Esophagus muscularis mucosa (tissue), 4 donors: ENCODE data around the gene SPATA24.

Experiments
- EP300 ChIP-seq: sonication (generic); formaldehyde crosslinking; IDR thresholded peaks from one replicate; pipeline ENCODE4 v1.6.1; 2017; ENCODE audit warnings: antibody characterized with exemption
- POLR2A ChIP-seq: fragments of 450-650 bp; IDR thresholded peaks from one replicate; pipeline ENCODE4 v1.6.1; 2017; ENCODE audit warnings: antibody characterized with exemption, moderate library complexity, mild to moderate bottlenecking, low read depth
- POLR2AphosphoS5 ChIP-seq, 2 donors: sonication (generic); formaldehyde crosslinking; IDR thresholded peaks; one replicate each; pipeline ENCODE4 v1.6.1; 2017; ENCODE audit warnings: antibody characterized with exemption in 2 of 2
- TF ChIP-seq, protein P1 (sequence below), 3 experiments: fragments of 200-600 bp in 2 of 3; fragments of 450-650 bp in 1 of 3; sonication (generic) in 2 of 3; IDR thresholded peaks; one replicate each; pipeline ENCODE4 v1.5.1; 2017 to 2019; ENCODE audit warnings: antibody characterized with exemption in 3 of 3, mild to moderate bottlenecking in 2 of 3, moderate library complexity in 1 of 3

DNA sequence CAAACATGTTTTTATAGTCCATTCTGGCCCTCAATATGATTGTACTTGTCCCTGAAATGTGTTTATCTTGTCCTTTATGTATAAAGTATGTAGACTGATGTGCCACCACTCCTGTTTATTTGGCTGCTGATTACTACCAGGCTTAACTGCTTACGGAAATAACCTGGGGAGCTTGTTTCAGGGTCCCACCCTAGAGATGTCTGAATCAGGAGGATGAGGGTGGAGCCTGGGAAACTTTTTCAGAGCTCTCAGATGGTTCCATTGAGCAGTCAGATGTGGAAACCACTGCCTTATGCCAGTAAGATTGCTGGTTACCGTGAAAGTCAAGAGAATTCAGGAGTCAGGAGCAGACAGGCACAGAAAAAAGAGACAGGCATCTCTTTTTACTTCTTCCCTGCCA lies 40.0 kb downstream of the SPATA24 start:
- no peak for TF ChIP-seq POLR2A
- TF ChIP-seq, protein P1, sequence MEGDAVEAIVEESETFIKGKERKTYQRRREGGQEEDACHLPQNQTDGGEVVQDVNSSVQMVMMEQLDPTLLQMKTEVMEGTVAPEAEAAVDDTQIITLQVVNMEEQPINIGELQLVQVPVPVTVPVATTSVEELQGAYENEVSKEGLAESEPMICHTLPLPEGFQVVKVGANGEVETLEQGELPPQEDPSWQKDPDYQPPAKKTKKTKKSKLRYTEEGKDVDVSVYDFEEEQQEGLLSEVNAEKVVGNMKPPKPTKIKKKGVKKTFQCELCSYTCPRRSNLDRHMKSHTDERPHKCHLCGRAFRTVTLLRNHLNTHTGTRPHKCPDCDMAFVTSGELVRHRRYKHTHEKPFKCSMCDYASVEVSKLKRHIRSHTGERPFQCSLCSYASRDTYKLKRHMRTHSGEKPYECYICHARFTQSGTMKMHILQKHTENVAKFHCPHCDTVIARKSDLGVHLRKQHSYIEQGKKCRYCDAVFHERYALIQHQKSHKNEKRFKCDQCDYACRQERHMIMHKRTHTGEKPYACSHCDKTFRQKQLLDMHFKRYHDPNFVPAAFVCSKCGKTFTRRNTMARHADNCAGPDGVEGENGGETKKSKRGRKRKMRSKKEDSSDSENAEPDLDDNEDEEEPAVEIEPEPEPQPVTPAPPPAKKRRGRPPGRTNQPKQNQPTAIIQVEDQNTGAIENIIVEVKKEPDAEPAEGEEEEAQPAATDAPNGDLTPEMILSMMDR (IDR thresholded peaks at IDR 0.05) = no peak
- no peak for TF ChIP-seq POLR2AphosphoS5 (IDR thresholded peaks at IDR 0.05)
- no peak for TF ChIP-seq EP300
